Measurements from ENCODE around the gene GNGT2. TPM values are rescaled to one million over a fixed set of nuclear protein-coding genes. Genes with fewer than 3 reads are reported as not detected.
"Not testable (repeated sequence)": the region's sequence is repeated elsewhere in the genome, so short reads cannot be mapped to it uniquely, and the experiment has no call there.

The GNGT2 gene
- total RNA-seq, 1 experiment from 2014 or later, result not detected

DNA sequence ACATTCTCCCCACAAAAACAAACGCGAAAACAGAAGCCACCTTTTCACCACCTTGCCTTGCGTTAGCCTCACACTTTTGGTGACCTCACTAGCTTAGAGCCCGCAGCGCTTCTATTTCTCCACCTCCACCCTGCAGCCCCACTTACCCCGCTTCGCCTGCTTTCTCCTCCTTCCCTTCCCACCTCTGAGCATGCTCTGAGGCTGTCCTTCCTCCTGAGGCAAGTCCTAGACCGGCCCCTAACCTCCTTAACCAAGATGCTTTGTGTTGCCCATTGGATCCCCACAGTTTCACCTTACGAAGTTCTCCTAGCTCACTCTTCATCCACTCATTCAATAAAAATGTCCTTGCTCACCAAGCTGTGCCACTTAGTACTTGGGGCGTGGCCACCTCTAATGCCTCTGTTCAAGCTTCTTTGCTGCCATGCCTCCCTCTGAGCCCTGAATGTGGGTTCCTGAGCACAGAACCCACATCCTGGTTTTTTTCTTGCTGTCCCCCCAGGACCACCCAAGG lies 1.3 kb downstream of the GNGT2 start:
- DNase-seq (ENCODE audit: low read depth), result peak; percentile 19

DNA sequence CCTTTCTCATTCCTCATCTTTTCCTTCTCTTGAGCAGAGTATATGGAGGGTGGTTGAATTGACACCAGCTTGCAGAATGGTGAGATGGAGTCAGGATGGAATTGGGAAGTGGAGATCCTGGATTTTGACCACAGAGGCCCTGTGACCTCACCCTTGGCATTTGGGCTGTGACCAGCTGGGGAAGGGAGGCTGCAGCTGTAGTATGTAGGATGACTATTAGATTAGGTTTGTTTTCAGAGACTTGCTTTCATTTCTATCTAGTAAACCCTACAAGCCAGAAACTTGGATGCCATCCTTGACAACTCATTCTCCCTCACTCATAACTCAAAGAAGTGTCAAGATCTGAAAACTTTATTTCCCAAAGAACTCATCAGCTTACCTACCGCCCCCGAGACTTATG lies 5.9 kb downstream of the GNGT2 start:
- DNase-seq (ENCODE audit: low read depth), result peak; percentile 27

DNA sequence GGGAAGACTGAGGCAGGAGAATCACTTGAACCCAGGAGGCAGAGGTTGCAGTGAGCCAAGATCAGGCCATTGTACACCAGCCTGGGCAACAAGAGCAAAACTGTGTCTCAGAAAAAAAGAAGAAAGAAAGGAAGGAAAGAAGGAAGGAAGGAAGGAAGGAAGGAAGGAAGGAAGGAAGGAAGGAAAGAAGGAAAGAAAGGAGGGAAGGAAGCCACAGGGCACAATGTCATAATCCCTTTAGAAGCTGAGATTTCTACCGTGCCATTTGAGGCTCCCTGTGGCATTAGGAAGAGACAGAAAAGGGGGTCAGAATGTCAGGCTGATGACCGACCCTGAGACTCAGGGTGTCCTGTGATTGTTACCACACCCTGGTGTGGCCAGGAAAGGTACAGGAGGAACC lies 6.6 kb downstream of the GNGT2 start:
- DNase-seq (ENCODE audit: low read depth), result no peak

DNA sequence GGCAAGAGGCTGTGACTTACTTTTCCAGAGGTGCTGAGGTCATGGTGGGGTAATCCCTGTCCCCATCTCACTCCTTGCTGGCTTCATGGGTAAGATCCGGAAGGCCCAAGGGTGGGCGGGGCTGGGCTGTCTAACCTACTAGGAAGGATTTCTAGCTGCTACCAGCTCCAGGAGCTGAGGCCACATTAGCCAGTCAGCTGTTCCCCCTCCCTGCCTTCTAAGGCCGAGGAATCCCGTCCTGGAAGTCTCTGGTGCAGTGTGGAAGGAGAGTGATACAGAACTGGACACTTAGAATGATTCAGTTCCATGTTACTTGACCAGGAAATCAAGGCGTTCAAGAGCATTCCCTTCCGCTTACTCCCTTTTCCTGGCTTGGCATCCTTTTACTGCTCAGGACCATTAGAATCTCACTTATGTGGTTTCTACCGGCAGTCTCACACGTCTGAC lies 8.9 kb downstream of the GNGT2 start:
- no peak for DNase-seq (ENCODE audit: low read depth)

DNA sequence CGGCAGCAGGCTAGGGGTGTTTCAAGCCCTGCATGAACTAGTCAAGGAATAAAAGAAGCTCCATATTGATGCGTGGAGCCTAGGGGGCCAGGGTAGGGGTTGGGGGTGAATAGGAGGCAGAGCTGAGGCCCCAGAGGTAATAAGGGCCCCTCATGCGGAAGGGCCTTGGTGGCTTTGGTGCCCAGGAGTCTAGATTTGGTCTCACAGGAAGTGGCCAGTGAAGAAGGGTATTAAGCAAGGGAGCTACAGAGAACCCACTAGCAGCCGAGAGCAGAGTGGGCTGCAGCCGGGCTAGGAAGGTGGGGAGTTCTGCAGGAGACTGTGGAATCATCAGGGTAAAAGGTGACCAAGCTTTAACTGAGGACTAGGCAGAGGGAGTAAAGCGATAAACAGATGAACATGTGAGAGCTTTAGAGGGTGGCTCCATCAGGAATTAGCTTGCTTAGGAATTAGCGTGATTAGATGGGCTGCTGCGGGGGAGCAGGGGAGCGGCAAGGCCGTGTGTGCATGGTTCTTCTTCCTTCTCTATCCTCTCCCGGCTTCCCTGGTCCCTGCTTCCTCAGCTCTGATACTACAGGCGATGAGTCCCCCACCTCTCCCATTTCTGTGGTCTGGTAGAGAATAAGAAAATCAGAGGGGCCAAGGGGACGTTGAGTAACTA lies 9.8 kb downstream of the GNGT2 start:
- no peak for DNase-seq (ENCODE audit: low read depth)

DNA sequence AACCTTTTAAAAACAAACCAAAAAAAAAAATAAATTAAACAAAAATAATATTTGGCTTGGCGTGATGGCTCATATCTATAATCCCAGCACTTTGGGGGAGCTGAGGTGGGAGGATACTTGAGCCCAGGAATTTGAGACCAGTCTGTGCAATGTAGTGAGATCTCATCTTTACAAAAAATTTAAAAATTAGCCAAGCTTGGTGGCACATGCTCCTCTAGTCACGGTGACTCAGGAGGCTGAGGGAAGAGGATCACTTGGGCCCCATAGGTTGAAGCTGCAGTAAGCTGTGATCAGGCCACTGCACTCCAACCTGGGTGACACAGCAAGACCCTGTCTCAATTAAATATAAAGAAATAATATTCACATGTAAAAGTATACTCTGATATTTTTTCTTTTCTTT lies 12.2 kb downstream of the GNGT2 start:
- no peak for DNase-seq (ENCODE audit: low read depth)

DNA sequence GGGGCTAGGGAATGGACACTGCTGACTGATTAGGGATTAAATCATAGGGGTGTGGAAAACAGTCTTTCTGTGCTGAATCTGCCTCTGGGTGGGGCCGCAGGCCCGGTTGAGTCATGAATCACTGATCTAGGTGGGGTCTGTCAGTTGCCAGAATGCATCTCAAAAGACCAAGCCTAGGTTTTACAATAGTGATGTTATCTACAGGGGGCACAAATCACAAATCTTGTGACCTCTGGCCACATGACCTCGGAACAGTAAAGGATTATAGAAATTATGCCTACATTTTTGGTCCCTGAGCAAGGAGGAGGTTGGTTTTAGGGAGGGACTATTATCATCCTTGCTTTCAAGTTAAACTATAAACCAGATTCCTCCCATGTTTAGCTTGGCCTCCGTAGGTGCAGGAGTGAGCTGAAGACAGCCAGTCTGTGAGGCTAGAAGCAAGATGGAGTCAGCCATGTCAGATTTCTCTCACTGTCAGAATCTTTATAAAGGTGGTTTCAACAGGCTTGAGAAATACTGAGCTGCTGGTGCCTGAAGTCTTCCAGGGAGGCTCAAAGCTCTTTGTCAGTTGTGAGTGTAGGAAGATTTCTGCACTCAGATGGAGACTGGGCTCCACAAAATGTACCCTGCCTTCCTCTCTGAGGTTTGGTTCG lies 12.9 kb downstream of the GNGT2 start:
- DNase-seq (ENCODE audit: low read depth), result no peak

DNA sequence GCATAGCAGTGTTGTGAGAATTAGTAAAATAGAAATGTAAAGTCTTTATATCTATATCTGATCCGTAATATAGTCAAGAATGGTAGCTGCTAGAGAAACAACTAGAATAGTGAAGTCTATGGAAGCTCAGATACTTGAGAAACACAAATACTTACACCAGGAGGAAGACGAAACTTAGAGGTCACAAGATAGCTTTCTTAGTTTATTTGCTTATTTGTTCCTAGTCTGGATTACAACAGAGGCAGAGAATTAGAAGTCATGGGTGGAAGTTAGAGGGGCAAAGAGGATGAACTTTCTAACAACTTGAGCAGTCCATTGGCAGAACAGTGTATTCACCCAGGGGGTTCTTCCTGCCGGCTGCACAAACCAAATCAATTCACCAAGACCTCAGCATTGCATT lies 13.9 kb downstream of the GNGT2 start:
- no peak for DNase-seq (ENCODE audit: low read depth)

DNA sequence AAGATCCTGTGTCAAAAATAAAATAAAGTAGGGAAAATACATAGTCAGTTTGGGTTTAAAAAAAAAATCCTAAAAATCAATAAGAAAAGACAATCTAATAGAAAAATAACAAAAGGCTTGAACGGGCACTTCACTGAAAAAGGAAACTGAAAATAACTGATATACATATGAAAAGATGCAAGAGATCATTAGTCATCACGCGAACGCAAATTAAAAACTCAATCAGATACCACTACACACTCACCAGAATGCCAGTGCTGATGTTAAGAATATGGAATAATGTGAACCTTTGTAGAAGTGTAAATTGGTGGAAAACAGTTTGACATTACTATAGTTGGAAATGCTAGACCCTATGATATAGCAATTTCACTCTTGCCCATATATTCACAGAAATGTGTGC lies 14.6 kb downstream of the GNGT2 start:
- DNase-seq (ENCODE audit: low read depth), result no peak

DNA sequence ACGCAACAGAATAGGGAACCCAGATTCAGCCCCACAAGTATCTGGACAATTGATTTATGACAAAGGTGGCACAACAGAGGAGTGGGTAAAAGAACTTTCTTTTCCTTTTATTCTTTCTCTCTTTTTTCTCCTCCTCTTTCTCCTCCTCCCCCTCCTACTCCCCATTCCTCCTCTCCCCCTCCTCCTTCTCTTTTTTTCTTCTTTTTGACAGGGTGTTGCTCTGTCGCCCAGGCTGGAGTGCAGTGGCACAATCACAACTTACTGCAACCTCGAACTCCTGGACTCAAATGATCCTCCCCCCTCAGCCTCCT lies 16.1 kb downstream of the GNGT2 start:
- DNase-seq (ENCODE audit: low read depth), result no peak

DNA sequence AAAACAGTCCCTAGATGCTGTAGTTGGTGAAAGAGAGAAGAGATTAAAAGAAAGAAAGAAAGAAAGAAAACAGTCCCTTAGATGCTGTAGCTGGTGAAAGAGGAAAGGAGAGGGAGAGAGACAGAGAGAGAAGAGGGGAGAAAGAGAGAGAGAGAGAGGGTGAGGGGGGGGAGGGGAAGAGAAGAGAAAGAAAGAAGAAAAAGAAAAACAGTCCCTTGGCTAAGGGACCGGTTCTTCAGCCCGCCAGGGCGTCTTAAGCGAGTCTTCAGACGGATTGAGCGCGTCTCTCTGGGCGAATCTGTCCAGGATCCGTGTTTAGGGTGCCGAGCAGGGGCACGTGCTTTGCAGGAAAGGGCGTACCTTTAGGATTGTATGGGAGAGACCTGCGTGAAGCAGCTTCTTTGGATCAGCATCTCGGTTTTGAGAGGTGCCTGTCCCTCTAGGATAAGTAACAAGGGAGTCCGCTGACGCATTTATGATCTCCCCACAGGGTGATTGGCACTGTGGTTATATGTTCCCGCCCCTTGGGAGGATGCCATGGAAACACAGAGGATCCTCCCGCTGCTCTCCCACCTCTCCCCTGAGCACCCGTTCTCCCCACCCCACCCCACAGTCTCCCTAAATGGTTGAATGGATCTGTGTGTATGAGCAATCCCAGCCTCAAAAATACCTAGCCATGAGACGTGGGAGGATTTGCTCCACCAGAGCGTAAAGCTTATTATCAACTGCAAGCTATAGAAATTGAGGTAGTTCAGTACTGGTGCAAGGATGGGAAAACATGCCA lies 16.7 kb downstream of the GNGT2 start:
- peak; percentile 9 for DNase-seq (ENCODE audit: low read depth)

DNA sequence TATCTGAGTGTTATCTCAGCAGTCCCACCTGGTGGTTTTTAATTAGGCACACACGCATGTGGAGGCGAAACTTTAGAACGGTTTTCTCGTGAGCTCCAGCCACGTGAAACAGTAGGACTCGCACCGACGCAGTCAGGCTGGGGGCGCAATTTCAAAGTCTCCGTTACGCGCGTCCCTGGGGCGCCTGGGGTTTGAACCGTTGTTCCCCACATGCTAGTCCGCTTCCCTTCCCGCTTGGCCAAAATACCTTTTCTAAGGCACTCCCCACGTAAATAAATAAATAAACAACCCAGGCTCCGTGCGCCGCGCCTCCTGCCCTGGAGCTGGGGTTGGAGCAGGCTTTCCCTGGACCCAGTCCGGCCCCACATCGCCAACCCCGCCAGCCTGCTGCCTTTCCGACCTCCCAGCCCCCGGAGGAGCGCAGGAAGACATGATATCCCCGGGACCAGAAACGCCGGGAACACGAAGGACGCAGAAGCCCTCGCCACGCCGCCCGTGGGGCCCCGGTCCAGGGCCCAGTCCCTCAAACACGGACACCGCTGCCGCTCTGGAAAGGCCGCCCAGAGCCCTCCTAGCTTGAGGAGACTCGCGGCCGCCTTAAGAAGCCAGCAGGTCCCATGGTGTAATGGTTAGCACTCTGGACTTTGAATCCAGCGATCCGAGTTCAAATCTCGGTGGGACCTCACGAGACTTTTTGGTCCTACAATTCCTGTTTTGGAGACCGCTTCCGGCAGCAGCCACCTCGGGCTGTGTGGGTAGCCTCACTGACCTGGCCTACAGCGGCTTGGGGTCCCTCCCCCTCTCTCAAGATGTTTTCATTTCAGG lies 18.2 kb downstream of the GNGT2 start:
- peak; percentile 92 for DNase-seq (ENCODE audit: low read depth)

DNA sequence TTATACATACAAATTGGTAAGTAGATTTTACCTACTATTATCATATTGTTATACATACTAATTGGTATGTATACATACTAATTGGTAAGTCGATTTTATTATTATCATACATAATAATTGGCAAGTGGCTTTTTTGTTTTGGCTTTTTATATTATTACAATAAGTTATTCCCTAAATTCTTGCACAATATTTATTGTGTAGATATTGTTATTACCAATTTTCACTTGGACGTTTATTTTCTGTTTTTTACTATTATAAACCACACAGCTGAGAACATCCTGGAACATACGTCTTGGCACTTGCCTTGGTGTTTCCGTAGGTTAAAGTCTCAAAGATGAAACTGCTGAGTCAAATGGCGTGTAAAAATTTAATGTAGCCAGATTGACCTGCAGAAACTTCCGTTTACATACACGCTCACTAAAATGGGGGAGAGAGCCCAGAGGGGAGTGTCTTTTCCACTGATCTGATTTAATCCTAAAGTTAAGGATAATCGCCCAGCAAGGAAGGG lies 18.9 kb downstream of the GNGT2 start:
- DNase-seq (ENCODE audit: low read depth), result no peak

DNA sequence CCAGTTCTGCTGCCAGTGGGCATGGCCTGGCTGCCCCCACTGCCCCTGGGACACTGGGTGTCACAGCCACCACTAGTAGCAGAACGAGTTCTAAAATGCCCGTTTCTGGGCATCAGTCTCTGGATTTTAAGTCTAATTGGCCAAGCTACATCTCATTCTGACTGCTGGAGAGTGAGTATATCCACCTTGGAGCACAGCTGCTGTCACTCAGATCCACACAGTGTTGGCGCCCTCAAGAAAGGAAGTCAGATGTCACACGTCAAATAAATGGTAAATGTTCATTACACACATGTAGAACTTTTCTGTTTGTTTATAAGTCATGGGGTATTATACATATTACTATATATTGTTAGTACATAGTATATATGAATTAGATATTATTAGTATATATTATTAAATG lies 19.4 kb downstream of the GNGT2 start:
- no peak for DNase-seq (ENCODE audit: low read depth)

DNA sequence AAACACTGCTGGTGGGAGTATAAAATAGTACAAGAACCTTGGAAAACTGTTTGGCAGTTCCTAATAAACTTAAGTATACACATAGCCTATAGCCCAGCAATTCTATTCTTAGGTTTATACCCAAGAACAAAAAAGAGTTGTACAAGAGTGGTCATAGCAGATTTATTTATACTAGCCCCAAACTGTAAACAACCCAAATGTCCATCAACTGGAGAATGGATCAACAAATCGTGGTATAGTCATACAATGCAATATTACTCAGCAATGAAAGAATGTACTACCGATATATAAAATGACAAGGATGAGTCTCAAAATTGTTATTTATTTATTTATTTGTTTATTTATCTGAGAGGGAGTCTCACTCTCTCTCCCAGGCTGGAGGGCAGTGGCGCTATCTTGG lies 23.1 kb downstream of the GNGT2 start:
- no peak for DNase-seq (ENCODE audit: low read depth)

DNA sequence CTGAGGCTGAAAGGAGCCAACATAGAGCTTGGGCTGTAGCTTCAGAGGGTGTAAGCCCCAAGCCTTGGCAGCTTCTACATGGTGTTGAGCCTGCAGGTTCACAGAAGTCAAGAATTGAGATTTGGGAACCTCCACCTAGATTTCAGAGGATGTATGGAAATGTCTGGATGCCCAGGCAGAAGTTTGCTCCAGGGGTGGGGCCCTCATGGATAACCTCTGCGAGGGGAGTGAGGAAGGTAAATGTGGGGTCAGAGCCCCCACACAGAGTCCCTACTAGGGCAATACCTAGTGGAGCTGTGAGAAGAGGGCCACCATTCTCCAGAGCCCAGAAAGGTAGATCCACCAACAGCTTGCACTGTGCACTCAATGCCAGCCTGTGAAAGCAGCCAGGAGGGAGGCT lies 25.0 kb downstream of the GNGT2 start:
- not testable (repeated sequence) for DNase-seq (ENCODE audit: low read depth)

DNA sequence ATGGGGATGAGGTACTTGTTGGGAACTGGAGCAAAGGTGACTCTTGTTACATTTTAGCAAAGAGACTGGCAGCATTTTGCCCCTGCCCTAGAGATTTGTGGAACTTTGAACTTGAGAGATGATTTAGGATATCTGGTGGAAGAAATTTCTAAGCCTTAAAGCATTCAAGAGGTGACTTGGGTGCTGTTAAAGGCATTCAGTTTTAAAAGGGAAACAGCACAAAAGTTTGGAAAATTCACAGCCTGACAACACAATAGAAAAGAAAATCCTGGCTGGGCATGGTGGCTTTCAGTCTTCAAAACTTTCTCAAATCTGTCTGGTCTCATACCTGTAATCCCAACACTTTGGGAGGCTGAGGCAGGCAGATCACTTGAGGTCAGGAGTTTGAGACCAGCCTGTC lies 25.9 kb downstream of the GNGT2 start:
- DNase-seq (ENCODE audit: low read depth), result not testable (repeated sequence)

DNA sequence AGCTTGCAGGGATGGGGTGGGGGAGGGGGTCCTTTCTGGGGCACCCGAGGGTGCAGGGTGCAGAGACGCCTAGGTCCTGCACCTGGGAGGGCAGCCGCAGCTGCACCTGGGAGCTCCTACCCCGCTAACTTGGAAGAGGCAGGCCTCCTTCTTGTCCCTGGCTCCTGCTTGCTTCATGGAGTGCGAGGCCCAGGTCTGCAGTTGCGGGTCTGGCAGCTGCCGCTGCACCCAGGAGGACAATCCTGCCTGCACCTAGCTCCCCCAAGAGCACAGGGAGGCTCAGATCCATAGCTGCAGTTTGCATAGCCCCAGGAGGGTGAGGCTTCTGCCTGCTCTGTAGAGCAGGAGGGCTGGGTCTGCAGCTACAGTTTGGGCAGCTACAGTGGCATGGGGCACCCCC lies 26.6 kb downstream of the GNGT2 start:
- DNase-seq (ENCODE audit: low read depth), result no peak

DNA sequence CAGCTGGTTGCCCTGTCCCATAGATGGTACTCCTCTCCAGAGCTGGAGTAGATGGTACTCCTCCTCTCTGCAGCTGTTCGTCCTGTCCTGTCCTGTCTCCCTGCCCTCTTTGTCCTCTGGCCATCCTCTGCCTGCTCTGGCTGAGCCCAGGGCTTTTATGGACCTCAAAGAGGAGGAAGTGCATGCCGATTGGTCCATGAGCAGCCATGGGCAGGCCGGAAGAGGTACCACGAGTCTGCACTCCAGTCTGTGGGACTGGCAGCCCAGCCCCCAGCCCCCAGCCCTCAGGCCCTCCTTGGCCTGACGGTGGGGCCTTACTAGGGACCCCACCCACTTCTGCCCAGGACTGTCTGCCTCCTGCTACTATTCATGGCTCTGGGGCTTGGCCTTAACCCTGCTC lies 27.0 kb downstream of the GNGT2 start:
- no peak for DNase-seq (ENCODE audit: low read depth)

DNA sequence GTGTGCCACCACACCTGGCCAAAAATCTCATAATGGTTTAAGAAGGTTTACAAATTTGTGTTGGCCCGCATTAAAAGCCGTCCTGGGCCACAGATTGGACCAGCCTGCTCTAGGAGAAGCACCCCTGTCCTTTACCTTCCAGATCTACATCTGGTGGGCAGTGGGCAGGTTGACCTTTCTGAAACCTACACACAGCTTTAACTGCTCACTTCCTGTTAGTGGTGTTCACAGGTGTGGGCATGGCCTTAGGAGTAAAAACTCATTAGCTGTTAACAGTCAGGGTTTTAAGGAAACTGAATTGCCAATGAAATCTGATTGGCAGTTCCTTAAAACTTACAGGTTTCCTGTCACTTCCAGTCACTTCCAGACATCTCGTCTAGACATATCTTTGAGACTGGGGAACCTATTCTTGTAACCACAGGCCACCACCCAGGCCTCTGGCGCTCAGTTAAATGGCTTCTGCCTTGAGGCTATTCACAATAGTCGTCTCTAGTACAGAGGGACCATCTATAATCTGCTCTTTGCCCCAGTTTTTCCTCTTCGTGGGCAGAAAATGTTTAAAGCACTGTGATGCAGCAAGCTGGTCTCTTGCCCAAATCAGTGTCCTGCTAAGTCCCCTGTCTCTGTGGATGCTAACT lies 29.3 kb downstream of the GNGT2 start:
- DNase-seq (ENCODE audit: low read depth), result no peak

DNA sequence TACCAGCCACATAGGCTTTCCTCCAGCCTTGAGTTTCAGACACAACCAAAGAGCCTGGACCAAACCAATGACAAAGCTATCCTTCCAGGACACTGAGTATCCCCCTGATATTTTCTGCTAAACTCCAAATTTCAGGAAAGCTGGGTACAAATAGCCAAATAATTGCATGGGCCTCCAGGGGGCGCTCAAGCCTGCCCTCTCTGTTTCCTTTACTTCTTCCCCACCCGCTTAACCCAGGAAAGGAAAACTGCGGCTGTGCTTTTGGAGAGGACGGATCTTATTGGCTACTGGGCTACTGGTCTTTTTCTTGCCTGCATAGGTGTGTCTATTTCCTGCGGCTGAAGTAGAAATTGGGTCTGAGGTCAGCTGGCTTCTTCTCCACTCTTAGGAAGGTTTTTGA lies 30.1 kb downstream of the GNGT2 start:
- peak; percentile 49 for DNase-seq (ENCODE audit: low read depth)
